ENCODE measurements around the gene KCNK10. TPM values are rescaled to one million over a fixed set of nuclear protein-coding genes. Genes with fewer than 3 reads are reported as not detected.

The KCNK10 gene
- total RNA-seq, 1 donor from 2014 or later = 0.09 TPM

- H3K27ac ChIP-seq = no peak overlapping the region
- H3K4me1 ChIP-seq = no peaks in the 10 kb centered on the region
- no peaks in the 10 kb centered on the region for H3K27me3 ChIP-seq
- ATAC-seq (peak; percentile 62), DNase-seq (no peak)
- no peak overlapping the region for H3K4me3 ChIP-seq
- H3K36me3 ChIP-seq = no peaks in the 10 kb centered on the region
- intact Hi-C loops (cut with DNase I) = no loop called here
- TF ChIP-seq, protein P1, sequence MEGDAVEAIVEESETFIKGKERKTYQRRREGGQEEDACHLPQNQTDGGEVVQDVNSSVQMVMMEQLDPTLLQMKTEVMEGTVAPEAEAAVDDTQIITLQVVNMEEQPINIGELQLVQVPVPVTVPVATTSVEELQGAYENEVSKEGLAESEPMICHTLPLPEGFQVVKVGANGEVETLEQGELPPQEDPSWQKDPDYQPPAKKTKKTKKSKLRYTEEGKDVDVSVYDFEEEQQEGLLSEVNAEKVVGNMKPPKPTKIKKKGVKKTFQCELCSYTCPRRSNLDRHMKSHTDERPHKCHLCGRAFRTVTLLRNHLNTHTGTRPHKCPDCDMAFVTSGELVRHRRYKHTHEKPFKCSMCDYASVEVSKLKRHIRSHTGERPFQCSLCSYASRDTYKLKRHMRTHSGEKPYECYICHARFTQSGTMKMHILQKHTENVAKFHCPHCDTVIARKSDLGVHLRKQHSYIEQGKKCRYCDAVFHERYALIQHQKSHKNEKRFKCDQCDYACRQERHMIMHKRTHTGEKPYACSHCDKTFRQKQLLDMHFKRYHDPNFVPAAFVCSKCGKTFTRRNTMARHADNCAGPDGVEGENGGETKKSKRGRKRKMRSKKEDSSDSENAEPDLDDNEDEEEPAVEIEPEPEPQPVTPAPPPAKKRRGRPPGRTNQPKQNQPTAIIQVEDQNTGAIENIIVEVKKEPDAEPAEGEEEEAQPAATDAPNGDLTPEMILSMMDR (IDR thresholded peaks at IDR 0.05) = no peak
- no peaks in the 10 kb centered on the region for H3K9me3 ChIP-seq
Observed at GRCh38 chr14:88137327-88137726, 185.7 kb downstream of the KCNK10 start.

Other genes starting within 250 kb of the KCNK10 start
- gene SPATA7, start 62.4 kb upstream of the KCNK10 start, total RNA-seq = 12.3 TPM
- gene PTPN21, start 231.7 kb upstream of the KCNK10 start, total RNA-seq = 70.6 TPM
- gene ZC3H14, start 239.8 kb upstream of the KCNK10 start, total RNA-seq = 63.4 TPM

All from upper lobe of right lung (tissue), 1 donor.